Uterus (tissue), 4 donors: ENCODE data around the gene MEPCE. TPM values are rescaled to one million over a fixed set of nuclear protein-coding genes. Genes with fewer than 3 reads are reported as not detected.

Source experiments
- DNase-seq, 2 donors: peaks; one replicate each; pipeline ENCODE4 v3.0.0-alpha.2; 2019 to 2020
- H3K27ac ChIP-seq, 2 donors: fragments of 200-600 bp; sonication (generic); 1 replicate in 1 of 2; 2 replicates in 1 of 2; pipeline ENCODE4 v1.5.1; 2016 to 2018
- H3K27me3 ChIP-seq, 2 donors: fragments of 200-600 bp; sonication (generic); one replicate each; pipeline ENCODE4 v1.5.1; 2018 to 2019; ENCODE audit warnings: control low read depth in 1 of 2
- H3K36me3 ChIP-seq, 2 donors: fragments of 200-600 bp; sonication (generic); one replicate each; pipeline ENCODE4 v1.5.1; 2019; ENCODE audit warnings: control low read depth in 1 of 2
- H3K4me1 ChIP-seq, 2 donors: fragments of 200-600 bp; sonication (generic); one replicate each; pipeline ENCODE4 v1.5.1; 2018 to 2019; ENCODE audit warnings: control low read depth in 1 of 2
- H3K4me3 ChIP-seq, 2 donors: fragments of 200-600 bp; sonication (generic); 1 replicate in 1 of 2; 2 replicates in 1 of 2; pipeline ENCODE4 v1.5.1; 2018 to 2019; ENCODE audit warnings: mild to moderate bottlenecking in 1 of 2
- H3K9me3 ChIP-seq, 2 donors: fragments of 200-600 bp; sonication (generic); one replicate each; pipeline ENCODE4 v1.5.1; 2019; ENCODE audit warnings: control low read depth in 1 of 2
- CTCF ChIP-seq, 4 experiments: fragments of 200-600 bp in 2 of 4; fragments of 450-650 bp in 2 of 4; sonication (generic) in 2 of 4; IDR thresholded peaks; one replicate each; pipeline ENCODE4 v1.5.1; 2016 to 2019; ENCODE audit warnings: antibody characterized with exemption in 4 of 4, mild to moderate bottlenecking in 2 of 4, moderate library complexity in 1 of 4
- POLR2A ChIP-seq, 2 donors: fragments of 450-650 bp; IDR thresholded peaks; one replicate each; pipeline ENCODE4 v1.6.1; 2016; ENCODE audit warnings: antibody characterized with exemption in 2 of 2, mild to moderate bottlenecking in 1 of 2, moderate library complexity in 1 of 2
- intact Hi-C: fragments of 100-400 bp; cut with DNase I; formaldehyde crosslinking; loops from one replicate; pipeline ENCODE4 v1.15.1; 2023; ENCODE audit warnings: low total_unique reads
- total RNA-seq, 4 donors: library from RNA; depleted of rRNA in 3 of 4; stranded (reverse); fragments of >200 nt in 3 of 4; gene quantifications; one replicate each; pipeline versions ENCODE4 v1.1.0 to v1.2.4, GENCODE V29; 2014 to 2023
- donor health status: DM: yes; HTN: yes; CAD: no.

The MEPCE gene
- total RNA-seq, 4 donors from 2014 or later, result 21.2 to 44.2 (median 30.2) TPM

GRCh38 chr7:100476903-100477870, 47.6 kb downstream of the MEPCE start:
- intact Hi-C loops, result no loop called here
- Histone ChIP-seq H3K36me3 (no peaks in the 10 kb centered on the region), H3K27ac (peak overlapping the region; percentile 82 to 94), H3K9me3 (no peaks in the 10 kb centered on the region), H3K4me3 (peak overlapping the region; percentile 78 to 88), H3K4me1 (peaks cover 15 to 24% of the 10 kb centered on the region in 2 donors), H3K27me3 (no peaks in the 10 kb centered on the region)
- TF ChIP-seq CTCF (IDR thresholded peaks at IDR 0.05) (peak in 2 of 4 experiments; percentile 8 to 24), POLR2A (IDR thresholded peaks at IDR 0.05) (no peak)
- DNase-seq, result peak in 1 of 2 donors; percentile 28

GRCh38 chr7:100477871-100478267, 48.2 kb downstream of the MEPCE start:
- Histone ChIP-seq H3K4me3 (peak overlapping the region; percentile 78 to 88), H3K9me3 (no peaks in the 10 kb centered on the region), H3K36me3 (no peaks in the 10 kb centered on the region), H3K27ac (peak overlapping the region; percentile 82 to 94), H3K4me1 (peaks cover 12 to 22% of the 10 kb centered on the region in 2 donors), H3K27me3 (no peaks in the 10 kb centered on the region)
- TF ChIP-seq CTCF (IDR thresholded peaks at IDR 0.05), result no peak
- no peak for TF ChIP-seq POLR2A (IDR thresholded peaks at IDR 0.05)
- DNase-seq, result peak in 1 of 2 donors; percentile 28
- intact Hi-C loops, result no loop called here

- Histone ChIP-seq H3K4me1 (peaks cover 5 to 17% of the 10 kb centered on the region in 2 donors), H3K4me3 (peak within 1 kb of the TSS; percentile 78 to 88), H3K9me3 (no peaks in the 10 kb centered on the region), H3K27me3 (no peaks in the 10 kb centered on the region), H3K36me3 (no peaks in the 10 kb centered on the region), H3K27ac (peak within 1 kb of the TSS; percentile 82 to 94)
- intact Hi-C loops, result no loop called here
- peak; percentile 87 to 92 for TF ChIP-seq POLR2A (IDR thresholded peaks at IDR 0.05)
- TF ChIP-seq CTCF (IDR thresholded peaks at IDR 0.05), result peak in 2 of 4 experiments; percentile 6 to 15
- peak; percentile 97 for DNase-seq
These were observed 49.5 kb downstream of the MEPCE start, which contains the start of gene TSC22D4 for GRCh38 chr7:100478958-100479660. TSS of gene TSC22D4 (minus strand) at chr7:100479214. CDS start at chr7:100478038, 1,176 bp downstream.

DNA sequence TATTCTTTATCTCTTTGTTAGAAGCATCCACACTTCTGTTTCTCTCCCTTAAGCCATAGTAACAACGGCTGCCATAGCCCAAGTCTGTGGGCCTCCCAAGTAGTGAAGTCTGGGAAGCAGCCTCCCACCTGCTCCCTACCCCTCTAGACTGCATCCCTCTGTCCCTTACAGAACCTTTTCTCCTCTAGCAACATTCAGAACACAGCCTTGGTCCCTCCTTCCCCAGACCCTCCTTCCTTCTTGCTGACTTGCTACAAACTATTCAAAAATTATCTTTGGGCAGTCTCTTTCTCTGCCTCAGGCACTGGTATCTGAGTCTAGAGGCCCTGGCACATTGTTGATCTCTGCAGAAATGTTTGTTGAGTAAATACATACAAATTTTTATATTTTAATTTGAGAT, 51.8 kb downstream of the MEPCE start:
- Histone ChIP-seq H3K4me3 (no peak overlapping the region), H3K9me3 (no peaks in the 10 kb centered on the region), H3K27ac (no peak overlapping the region), H3K27me3 (no peaks in the 10 kb centered on the region), H3K4me1 (peaks cover 3 to 6% of the 10 kb centered on the region in 2 donors), H3K36me3 (no peaks in the 10 kb centered on the region)
- TF ChIP-seq POLR2A (IDR thresholded peaks at IDR 0.05) (no peak), CTCF (IDR thresholded peaks at IDR 0.05) (no peak)
- no peak for DNase-seq
- intact Hi-C loops, result no loop called here
